GM23338 (cell line): ENCODE measurements around the gene MAGI1. TPM values are rescaled to one million over a fixed set of nuclear protein-coding genes. Genes with fewer than 3 reads are reported as not detected.

Source experiments
- CREB1 ChIP-seq: fragments of 250-450 bp; sonication (Bioruptor Pico); IDR thresholded peaks from 2 replicates; pipeline ENCODE4 v1.5.0; 2020; ENCODE audit warnings: low read depth, mild to moderate bottlenecking, moderate library complexity
- EZH2 ChIP-seq: fragments of 200-600 bp; sonication (generic); IDR thresholded peaks from one replicate; pipeline ENCODE4 v1.8.0; 2017; ENCODE audit warnings: antibody characterized with exemption, mild to moderate bottlenecking, low read depth; ENCODE audit not compliant: unreplicated experiment
- EZH2phosphoT487 ChIP-seq: fragments of 200-600 bp; sonication (generic); IDR thresholded peaks from one replicate; pipeline ENCODE4 v1.8.1; 2018; ENCODE audit warnings: antibody characterized with exemption; ENCODE audit not compliant: unreplicated experiment
- JUNB ChIP-seq: IDR thresholded peaks from one replicate; pipeline ENCODE4 v1.6.1; 2016; ENCODE audit warnings: antibody characterized with exemption; ENCODE audit not compliant: unreplicated experiment
- NANOG ChIP-seq: IDR thresholded peaks from 2 replicates; pipeline ENCODE4 v1.6.1; 2016; ENCODE audit warnings: antibody characterized with exemption, borderline replicate concordance
- POLR2AphosphoS5 ChIP-seq: IDR thresholded peaks from 2 replicates; pipeline ENCODE4 v1.6.1; 2016; ENCODE audit warnings: antibody characterized with exemption, low read depth
- STAT1 ChIP-seq: IDR thresholded peaks from one replicate; pipeline ENCODE4 v1.6.1; 2016; ENCODE audit warnings: antibody characterized with exemption; ENCODE audit not compliant: unreplicated experiment
- ZNF114 ChIP-seq: fragments of 250-450 bp; sonication (Bioruptor Pico); IDR thresholded peaks from 2 replicates; pipeline ENCODE4 v1.5.0; 2020; ENCODE audit warnings: mild to moderate bottlenecking, moderate library complexity
- ZNF331 ChIP-seq: fragments of 250-450 bp; sonication (Bioruptor Pico); IDR thresholded peaks from 2 replicates; pipeline ENCODE4 v1.5.0; 2020; ENCODE audit warnings: low read depth, mild to moderate bottlenecking, moderate library complexity
- ZNF462 ChIP-seq: fragments of 250-450 bp; sonication (Bioruptor Pico); IDR thresholded peaks from 2 replicates; pipeline ENCODE4 v1.5.0; 2020; ENCODE audit warnings: mild to moderate bottlenecking, moderate library complexity
- polyA plus RNA-seq: library from polyadenylated mRNA; unstranded; fragments of >200 nt; fragmentation: Nextera tagmentation; extraction: Ambion mirVana; gene quantifications from 2 replicates; pipeline ENCODE4 v1.2.1, GENCODE V29; 2016
- total RNA-seq: library from RNA; depleted of rRNA; stranded (reverse); fragments of >200 nt; shearing (Covaris generic); gene quantifications from 2 replicates; pipeline ENCODE4 v1.2.3, GENCODE V29; 2014
- TF ChIP-seq, protein P1 (sequence below), 2 experiments: fragments of 200-600 bp in 1 of 2; sonication (generic) in 1 of 2; conservative IDR thresholded peaks; 2 replicates each; pipeline versions ENCODE4 v1.5.1 to v1.6.1; 2016 to 2017; ENCODE audit warnings: antibody characterized with exemption in 2 of 2, low read depth in 2 of 2, mild to moderate bottlenecking in 2 of 2, moderate library complexity in 1 of 2
- TF ChIP-seq, protein P2 (sequence below): IDR thresholded peaks from one replicate; pipeline ENCODE4 v1.6.1; 2018; ENCODE audit warnings: antibody characterized with exemption; ENCODE audit not compliant: unreplicated experiment

The MAGI1 gene
- total and polyA plus RNA-seq, 2 experiments from 2014 or later, result 27.4 to 71.2 TPM

- TF ChIP-seq ZNF462 (CRISPR knock-in tag) (no peak), STAT1 (no peak), JUNB (no peak), ZNF114 (CRISPR knock-in tag) (no peak), EZH2phosphoT487 (no peak), ZNF331 (no peak), POLR2AphosphoS5 (no peak), EZH2 (no peak), NANOG (no peak), CREB1 (CRISPR knock-in tag) (no peak)
- TF ChIP-seq, protein P1, sequence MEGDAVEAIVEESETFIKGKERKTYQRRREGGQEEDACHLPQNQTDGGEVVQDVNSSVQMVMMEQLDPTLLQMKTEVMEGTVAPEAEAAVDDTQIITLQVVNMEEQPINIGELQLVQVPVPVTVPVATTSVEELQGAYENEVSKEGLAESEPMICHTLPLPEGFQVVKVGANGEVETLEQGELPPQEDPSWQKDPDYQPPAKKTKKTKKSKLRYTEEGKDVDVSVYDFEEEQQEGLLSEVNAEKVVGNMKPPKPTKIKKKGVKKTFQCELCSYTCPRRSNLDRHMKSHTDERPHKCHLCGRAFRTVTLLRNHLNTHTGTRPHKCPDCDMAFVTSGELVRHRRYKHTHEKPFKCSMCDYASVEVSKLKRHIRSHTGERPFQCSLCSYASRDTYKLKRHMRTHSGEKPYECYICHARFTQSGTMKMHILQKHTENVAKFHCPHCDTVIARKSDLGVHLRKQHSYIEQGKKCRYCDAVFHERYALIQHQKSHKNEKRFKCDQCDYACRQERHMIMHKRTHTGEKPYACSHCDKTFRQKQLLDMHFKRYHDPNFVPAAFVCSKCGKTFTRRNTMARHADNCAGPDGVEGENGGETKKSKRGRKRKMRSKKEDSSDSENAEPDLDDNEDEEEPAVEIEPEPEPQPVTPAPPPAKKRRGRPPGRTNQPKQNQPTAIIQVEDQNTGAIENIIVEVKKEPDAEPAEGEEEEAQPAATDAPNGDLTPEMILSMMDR (conservative IDR thresholded peaks at IDR 0.05; ENCODE audit: low read depth in 2 of 2), result no peak
- TF ChIP-seq, protein P2, sequence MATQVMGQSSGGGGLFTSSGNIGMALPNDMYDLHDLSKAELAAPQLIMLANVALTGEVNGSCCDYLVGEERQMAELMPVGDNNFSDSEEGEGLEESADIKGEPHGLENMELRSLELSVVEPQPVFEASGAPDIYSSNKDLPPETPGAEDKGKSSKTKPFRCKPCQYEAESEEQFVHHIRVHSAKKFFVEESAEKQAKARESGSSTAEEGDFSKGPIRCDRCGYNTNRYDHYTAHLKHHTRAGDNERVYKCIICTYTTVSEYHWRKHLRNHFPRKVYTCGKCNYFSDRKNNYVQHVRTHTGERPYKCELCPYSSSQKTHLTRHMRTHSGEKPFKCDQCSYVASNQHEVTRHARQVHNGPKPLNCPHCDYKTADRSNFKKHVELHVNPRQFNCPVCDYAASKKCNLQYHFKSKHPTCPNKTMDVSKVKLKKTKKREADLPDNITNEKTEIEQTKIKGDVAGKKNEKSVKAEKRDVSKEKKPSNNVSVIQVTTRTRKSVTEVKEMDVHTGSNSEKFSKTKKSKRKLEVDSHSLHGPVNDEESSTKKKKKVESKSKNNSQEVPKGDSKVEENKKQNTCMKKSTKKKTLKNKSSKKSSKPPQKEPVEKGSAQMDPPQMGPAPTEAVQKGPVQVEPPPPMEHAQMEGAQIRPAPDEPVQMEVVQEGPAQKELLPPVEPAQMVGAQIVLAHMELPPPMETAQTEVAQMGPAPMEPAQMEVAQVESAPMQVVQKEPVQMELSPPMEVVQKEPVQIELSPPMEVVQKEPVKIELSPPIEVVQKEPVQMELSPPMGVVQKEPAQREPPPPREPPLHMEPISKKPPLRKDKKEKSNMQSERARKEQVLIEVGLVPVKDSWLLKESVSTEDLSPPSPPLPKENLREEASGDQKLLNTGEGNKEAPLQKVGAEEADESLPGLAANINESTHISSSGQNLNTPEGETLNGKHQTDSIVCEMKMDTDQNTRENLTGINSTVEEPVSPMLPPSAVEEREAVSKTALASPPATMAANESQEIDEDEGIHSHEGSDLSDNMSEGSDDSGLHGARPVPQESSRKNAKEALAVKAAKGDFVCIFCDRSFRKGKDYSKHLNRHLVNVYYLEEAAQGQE, result no peak
These were observed 304.3 kb downstream of the MAGI1 start (continued) for GRCh38 chr3:65734382-65734781.
